Keratinocyte (primary cell): ENCODE results near the gene AK1.

Experiments used
- CTCF ChIP-seq, 3 experiments: IDR thresholded peaks in 1 of 3; conservative IDR thresholded peaks in 1 of 3; optimal IDR thresholded peaks in 1 of 3; 2 replicates in 2 of 3; 3 replicates in 1 of 3; pipeline versions ENCODE3 to v1.5.1; 2011; ENCODE audit warnings: low read length in 3 of 3, mild to moderate bottlenecking in 3 of 3, moderate library complexity in 2 of 3, control low read depth in 1 of 3, inconsistent platforms in 1 of 3; ENCODE audit not compliant: insufficient read depth in 2 of 3; ENCODE audit errors: extremely low read depth in 1 of 3
- EZH2 ChIP-seq: IDR thresholded peaks from one replicate; pipeline ENCODE4 v1.6.1; 2012; ENCODE audit warnings: inconsistent platforms, mild to moderate bottlenecking, low read length, moderate library complexity

DNA sequence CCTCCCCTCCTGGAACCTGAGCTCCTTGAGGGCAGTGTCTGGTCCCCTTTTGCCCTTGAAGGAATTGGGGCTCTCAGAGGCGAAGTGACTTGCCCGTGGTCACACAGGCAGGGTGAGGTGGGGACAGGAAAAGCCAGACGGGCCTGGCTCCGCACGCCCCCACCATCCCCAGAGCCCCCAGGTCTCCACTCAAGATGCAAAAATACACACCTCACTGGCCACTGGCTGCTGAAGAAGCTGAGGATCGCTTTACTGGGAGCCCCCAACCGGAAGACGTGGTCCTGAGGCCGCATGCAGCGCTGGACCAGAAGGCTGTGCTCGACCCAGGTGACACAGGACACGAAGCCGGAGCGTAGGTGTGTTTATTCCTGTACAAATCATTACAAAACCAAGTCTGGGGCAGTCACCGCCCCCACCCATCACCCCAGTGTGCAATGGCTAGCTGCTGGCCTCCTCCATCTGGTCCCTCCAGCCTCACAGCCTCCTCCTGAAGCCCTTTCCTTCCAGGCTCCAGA lies 7.6 kb upstream of the AK1 start:
- TF ChIP-seq CTCF (optimal IDR thresholded peaks at IDR 0.05 in 1 of 3, IDR thresholded peaks at IDR 0.05 in 1 of 3, conservative IDR thresholded peaks at IDR 0.05 in 1 of 3; ENCODE audit: extremely low read depth in 1 of 3, insufficient read depth in 2 of 3, low read length in 3 of 3): no peak
- no peak for TF ChIP-seq EZH2
